NCI-H2227 treated with DMSO at 0.1 percent for 48 hours (cell line): ENCODE data around the gene FOXP4.

Experiments
- DNase-seq: peaks from one replicate; lab custom pipeline; 2025; lab: John Stamatoyannopoulos, UW

FOXP4 gene

GRCh38 chr6:41583565-41583964, 37.4 kb downstream of the FOXP4 start:
- DNase-seq: no peak

GRCh38 chr6:41584205-41584604, 38.0 kb downstream of the FOXP4 start:
- no peak for DNase-seq

DNA sequence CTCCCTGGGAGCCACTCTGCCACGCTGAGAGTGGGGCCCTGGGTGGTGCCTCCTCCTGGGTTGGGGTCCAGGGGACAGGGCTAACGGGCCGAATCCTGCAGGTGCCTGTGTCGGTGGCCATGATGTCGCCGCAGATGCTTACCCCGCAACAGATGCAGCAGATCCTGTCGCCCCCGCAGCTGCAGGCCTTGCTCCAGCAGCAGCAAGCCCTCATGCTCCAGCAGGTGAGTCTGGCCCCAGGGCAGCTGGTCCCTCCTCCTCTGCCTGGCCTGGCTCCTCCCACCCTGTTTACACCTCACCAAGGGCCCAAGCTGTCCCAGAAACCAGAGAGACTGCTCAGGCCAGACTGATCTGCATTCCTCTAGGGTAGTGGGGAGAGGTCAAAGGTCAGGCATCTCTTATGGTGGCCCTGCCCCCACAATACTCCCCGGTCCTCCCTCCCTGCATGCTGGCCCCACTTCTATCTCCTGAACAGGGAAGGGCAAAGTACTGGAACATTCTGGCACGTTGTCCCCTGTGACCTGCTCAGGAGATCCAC, 38.6 kb downstream of the FOXP4 start:
- no peak for DNase-seq

GRCh38 chr6:41585605-41586004, 39.4 kb downstream of the FOXP4 start:
- DNase-seq: no peak

- no peak for DNase-seq
Observed at GRCh38 chr6:41586252-41587007, 40.2 kb downstream of the FOXP4 start.

- DNase-seq: no peak
Observed at GRCh38 chr6:41587131-41587879, 41.1 kb downstream of the FOXP4 start.

DNA sequence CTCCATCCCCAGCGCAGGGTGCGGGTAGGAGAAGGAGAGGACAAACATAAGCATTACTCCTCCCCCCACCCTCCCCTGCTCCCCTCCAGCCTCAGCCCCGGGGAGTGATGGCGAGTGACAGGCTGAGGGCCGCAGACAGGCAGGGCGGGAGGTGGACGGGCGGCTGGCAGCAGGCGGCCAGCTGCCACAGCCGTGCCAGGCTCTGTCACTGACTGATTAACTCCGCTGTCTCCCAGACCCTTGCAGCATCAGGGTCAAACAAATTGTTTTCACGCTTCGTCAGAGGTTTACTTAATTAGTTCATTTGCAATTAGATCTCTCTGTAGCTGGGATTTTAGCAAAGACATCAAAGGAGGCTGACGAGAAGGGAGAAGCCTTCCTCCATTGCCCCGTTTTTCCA, 41.9 kb downstream of the FOXP4 start:
- DNase-seq: no peak

DNA sequence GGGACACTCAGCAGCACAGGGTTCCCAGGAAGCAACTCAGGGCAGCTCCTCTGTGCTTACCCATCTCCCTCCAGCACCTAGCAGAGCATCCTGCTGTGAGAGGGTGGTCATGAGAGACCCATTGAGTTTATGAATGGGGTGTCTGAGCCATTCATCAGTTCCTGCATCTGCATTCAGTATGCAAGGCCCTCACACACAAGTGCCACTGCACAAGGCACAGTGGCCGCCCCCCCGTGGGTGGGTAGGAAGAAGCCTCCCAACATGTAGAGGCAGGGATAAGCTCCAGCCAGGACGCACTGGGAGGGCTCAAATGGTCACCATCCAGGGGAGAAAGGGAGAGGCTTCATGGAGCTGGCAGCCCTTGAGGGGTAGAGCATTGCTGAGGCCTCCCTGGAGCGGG, 43.0 kb downstream of the FOXP4 start:
- DNase-seq: no peak

DNA sequence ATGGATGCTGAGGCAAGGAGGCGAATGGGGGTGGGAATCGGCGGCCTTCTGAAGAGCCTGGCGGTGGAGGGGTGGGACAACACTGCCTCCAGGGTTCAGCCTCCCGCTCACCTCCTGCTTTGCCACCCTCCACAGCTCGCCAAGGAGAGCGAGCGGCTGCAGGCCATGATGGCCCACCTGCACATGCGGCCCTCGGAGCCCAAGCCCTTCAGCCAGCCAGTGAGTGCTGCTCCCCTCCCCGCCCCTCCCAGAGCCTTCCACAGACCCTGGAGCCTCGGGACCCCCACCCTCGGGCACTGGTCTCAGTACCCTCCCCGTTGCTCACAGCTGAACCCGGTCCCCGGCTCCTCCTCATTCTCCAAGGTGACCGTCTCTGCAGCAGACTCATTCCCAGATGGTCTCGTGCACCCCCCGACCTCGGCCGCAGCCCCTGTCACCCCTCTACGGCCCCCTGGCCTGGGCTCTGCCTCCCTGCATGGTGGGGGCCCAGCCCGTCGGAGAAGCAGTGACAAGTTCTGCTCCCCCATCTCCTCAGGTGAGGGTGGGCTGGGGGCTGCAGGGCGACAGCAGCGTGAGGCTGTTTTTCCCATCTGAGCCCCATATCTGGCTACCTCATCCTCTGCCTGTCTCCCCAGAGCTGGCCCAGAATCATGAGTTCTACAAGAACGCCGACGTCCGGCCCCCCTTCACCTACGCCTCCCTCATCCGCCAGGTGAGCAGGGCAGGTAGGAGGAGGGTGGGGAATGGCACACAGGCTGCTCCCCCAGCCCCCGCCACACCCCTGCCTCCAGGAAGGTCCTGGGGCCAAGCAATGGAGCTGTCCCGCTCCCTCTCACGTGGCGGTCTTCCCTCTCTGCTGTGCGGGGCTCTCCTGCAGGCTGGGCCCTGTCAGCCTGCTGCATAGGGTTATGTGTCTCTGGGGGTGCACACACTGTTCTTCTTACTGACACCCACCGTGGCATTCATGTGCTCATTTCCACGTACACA, 43.7 kb downstream of the FOXP4 start:
- DNase-seq: no peak

GRCh38 chr6:41591122-41591521, 44.9 kb downstream of the FOXP4 start:
- no peak for DNase-seq

DNA sequence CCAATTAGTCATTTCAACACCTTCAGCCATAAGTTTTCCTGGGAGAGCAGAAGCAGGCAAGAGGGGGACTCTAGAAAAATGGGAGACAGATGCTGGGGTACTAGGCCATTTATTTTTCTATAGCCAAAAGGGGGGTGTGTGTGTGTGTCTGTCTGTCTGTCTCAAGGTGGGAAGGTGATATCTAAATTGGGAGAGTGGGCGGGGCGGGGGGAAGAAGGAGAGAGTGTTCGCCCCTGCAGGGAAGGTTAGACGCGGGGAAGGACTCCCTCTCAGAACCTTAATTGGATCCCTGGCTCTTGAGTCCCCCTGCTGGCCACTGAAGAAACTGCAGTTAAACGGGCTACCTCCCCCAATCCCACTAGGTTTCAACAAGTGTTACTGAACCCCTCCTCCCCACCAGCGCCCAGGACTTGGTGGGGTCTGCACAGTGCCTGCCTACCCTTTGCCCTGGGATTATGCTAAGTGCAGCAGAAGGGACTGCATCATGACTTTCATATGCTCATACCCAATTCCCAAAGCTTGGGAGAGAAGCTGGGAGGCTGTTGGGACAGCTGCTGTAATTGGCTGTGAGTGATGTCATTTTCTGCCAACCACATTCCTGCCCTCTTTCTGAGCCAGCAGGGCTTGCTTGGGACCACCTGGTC, 45.8 kb downstream of the FOXP4 start:
- DNase-seq: peak; percentile 35

- no peak for DNase-seq
Observed at GRCh38 chr6:41593406-41593805, 47.2 kb downstream of the FOXP4 start.

GRCh38 chr6:41593839-41594238, 47.7 kb downstream of the FOXP4 start:
- DNase-seq: no peak

- no peak for DNase-seq
Observed at GRCh38 chr6:41594326-41594725, 48.1 kb downstream of the FOXP4 start.

GRCh38 chr6:41594766-41595165, 48.6 kb downstream of the FOXP4 start:
- DNase-seq: no peak

- no peak for DNase-seq
Observed at GRCh38 chr6:41595166-41595565, 49.0 kb downstream of the FOXP4 start.

GRCh38 chr6:41596096-41596685, 50.0 kb downstream of the FOXP4 start:
- no peak for DNase-seq

DNA sequence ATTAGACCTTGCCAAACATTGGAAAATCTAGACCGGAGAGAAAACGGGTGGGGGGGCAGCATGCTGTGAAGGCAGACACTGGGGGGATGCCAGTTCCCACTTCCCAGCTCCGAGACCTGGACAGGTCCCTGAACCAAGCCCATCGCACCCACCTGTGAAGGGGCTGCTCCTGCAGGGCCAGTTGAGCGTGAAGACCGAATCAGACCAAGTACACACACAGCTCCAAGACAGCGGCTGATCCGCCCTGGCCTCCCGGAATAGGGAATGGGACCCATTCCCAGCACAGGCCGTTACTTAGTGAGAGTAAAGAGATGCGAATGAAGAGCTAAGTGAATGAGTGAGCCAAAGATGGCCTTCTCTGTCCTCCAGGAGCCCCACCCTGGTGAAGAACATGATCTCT, 50.6 kb downstream of the FOXP4 start:
- no peak for DNase-seq

- DNase-seq: no peak
Observed at GRCh38 chr6:41597246-41598000, 51.2 kb downstream of the FOXP4 start.

GRCh38 chr6:41598670-41599014, 52.5 kb downstream of the FOXP4 start:
- no peak for DNase-seq
